ENCODE results near the gene INMT.

Gene INMT

DNA sequence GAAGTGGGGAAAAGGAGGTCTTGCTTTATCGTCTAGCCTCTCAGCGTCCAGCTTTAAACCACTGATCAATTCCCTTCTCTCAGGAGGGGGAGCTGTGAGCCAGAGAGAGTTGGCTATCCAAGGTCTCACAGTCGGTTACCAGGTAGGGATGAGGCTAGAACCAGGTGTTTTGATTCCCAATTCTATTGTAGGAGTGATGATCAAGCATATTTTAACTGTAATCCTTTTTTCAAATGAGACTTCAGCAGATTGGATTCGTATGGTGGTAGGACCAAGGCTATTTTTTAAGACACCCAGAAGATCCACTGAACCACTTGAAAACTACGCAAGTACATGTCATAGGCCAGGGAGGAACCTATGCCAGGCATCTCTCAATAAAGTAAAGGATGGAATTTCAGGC lies 27.6 kb downstream of the INMT start:
- no peak for DNase-seq

DNA sequence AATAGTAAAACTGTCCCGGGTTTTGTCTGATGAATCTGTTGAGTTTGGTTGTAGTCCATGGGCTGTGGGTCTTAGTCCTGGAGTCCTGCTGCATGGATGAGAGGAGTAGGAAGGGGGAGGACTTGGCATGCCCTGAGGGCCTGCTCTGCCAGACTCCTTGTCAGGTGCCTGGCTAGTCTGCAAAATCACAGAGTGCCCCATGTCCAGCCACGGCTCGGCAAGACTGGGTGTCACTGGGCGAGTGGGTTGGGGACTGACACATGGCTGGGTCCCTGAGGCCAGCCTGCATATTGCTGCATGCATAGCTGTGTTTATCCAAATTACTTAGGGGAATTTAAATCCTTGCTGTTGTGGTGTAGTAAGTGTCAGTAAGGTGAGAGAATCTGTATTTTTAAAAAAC lies 29.0 kb downstream of the INMT start:
- DNase-seq, result peak in 16 of 58 donors; percentile 5 to 51 (median 21)

DNA sequence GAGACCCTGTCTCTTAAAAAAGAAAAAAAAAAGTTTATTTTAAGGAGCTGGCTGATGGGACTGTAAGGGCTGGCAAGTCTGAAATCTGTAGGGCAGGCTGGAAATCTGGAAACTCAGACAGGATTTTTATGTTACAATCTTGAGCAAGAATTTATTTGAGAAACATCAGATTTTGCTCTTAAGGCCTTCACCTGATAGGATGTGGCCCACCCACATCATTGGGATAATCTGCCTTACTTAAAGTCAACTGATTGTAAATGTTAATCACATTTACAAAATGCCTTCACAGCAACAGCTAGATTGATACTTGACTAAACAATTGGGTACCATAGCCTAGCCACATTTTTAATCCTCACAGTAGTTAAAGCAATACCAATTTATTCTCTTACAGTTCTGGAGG lies 30.8 kb downstream of the INMT start:
- no peak for DNase-seq

DNA sequence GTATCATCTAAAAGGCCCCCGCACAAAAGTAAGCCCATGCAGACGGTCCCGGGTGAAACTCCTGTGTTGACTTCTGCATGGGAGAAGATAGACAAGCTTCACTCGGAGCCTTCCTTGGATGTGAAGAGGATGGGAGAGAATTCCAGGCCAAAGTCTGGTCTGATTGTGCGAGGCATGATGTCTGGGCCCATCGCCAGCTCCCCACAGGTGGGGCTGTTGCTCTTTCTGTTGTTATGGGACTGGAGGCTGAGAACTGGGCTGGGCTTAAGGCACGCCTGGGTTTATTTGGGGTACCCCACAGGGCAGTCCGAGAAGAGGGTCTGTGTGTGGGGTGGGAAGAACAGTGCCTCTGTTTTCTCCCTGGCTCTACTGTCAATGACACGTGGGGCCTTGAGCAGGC lies 33.9 kb downstream of the INMT start:
- DNase-seq, result no peak

DNA sequence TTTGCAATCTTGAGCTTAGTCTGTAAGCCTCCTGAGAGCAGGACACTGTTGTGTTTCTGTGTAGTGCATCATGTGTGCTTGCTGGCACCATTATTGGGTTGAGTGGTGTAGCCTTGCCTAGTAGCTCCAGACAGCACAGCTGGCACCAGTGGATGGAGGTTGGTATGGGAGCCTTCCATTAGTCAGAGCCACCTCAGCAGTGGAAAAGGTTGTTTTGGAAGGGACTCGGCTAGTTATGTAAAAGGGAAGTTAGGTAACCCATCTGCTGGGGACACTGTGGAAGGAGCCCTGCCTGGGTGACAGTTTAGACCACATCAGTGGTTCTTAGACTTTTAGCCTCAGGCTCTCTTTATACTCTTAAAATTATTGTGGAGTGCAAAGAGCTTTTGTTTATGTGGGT lies 35.6 kb downstream of the INMT start:
- DNase-seq, result no peak

DNA sequence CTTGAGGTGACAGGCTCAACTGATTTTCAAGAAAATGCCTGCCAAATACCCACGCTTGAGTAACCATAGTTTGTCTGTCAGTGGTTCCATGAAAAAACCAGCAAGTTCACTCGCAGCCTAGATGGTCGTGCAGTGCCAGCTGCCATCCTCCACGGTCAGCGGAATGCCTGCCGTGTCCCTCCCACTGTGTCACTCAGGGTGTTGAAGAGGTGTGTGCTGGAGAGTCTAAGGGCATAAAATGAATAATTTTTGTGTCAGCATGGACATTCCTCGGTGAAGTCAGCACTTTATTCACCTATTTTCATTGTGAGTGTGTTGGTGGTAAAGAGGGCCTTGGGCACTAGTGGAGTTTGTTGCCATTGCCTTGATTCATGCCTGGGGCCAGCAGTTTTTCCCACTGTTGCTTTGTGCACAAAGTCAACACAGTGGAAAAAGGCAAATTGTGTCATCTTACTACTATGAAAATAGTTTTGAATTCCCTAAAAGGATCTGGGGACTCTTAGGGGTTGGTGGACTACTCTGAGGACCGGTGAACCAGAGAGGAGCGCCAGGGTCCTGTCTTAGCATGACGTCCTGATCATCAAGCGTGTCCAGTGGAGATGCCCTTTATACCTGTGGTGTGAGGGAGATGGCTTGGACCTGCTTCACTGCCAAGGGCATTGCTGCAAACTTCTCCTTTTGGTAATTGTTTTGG lies 36.9 kb downstream of the INMT start:
- DNase-seq, result no peak

DNA sequence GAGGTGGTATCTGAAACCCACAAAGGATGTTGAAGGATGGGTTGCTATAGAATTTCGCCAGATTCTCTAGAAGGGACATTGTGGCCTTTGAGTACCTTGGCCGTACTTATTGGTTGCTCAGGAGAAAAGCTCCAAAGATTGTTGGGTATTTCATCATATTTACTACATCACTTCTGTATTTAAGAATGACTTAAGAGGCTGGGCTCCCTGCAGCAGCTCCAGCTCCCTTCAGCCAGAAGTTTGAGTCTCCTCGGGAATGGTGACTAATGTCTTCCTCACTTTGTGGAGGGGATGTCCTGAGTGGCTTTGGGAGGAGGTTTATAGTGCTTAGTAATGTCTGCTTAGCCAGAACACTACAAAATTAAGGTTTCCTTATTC lies 37.4 kb downstream of the INMT start:
- DNase-seq, result no peak

DNA sequence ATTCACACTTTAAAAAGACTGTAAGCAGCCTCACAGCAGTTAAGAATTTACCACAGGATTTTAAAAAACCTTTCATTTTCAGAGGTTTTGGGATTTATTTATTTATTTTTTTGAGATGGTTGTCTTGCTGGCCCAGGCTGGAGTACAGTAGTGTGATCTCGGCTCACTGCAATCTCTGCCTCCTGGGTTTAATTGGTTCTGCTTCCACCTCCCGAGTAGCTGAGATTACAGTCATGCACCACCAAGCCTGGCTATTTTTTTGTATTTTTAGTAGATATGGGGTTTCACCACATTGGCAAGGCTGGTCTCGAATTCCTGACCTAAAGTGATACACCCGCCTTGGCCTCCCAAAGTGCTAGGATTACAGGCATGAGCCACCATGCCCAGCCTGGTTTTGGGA lies 38.4 kb downstream of the INMT start:
- DNase-seq, result no peak

DNA sequence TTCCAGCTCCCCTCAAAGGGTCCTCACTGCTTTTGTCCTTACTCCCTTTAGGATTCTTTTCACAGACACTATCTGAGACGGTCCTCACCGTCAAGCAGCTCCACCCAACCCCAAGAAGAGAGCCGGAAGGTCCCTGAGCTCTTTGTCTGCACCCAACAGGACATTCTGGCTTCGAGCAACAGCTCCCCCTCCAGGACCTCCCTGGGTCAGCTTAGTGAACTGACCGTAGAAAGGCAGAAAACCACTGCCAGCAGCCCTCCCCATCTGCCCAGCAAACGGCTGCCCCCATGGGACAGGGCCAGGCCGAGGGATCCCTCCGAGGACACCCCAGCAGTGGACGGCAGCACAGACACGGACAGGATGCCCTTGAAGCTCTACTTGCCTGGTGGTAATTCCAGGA lies 39.2 kb downstream of the INMT start:
- DNase-seq, result no peak

DNA sequence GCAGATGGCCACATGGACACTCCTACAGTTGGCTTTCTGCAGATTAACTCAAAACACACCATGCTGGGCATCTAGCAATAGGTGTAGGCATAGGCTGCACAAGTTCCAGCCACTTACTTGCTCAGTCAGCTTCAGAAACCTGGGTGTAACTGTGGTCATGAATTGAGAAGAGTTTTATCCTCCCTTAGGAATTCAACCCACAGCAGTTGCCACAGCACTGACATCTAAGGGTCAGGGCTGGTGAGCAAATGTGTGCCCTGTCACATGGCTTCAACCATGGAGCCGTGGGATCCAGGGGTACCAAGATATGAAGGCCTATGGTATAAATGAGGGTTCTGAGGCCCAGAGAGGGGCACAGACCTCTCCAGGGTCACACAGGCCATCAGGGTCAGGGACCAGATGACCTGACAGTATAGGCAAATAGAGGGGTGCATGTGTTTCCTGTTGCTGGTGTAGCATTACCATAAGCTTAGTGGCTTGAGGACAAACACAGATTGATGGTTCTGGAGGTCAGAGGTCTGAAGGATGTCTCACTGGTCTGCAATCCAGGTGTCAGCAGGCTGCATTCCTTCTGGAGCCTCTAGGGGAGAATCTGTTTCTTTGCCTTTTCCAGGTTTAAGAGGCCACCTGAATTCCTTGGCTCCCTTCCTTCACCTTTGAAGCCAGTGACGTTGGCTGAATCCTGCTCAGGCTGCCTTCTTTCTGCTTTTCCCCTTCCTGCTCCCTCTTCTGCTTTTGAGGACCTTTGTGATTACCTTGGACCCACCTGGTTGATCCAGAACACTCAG lies 43.4 kb downstream of the INMT start:
- DNase-seq, result no peak

DNA sequence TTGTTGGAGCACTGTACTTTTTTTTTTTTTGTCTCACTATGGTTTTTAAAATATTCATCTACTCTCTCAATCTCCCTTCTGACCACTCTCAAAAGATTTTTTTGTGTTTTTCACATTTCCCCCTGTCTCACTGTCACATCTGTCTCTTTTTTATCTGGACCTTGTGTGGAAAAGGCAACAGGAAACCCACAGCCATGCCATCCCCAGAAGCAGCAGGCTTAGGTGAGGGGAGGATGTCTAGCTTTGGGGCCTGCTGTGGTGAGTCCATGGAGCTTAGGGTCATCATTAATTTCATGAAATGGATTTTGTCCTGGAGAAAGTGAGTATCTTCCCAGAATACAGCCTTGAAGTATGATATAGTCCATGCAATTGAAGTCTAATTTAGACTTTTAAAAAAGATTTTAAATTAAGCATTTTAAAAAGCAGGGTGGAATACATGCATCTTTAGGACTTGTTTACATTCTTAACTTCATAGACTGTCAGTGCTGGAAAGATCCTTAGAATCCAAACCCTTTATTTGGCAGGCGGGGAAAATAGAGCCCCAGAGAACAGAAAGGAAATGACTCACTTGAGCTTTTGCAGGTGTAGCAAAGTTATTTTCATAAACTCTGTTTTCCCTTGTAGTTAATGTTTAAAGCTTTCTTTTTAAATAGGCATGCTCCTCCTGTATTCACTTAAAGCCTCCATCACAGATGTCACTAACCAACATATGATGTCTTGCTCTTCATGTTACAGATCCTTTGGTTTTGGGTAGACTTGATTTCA lies 44.4 kb downstream of the INMT start:
- DNase-seq, result no peak

DNA sequence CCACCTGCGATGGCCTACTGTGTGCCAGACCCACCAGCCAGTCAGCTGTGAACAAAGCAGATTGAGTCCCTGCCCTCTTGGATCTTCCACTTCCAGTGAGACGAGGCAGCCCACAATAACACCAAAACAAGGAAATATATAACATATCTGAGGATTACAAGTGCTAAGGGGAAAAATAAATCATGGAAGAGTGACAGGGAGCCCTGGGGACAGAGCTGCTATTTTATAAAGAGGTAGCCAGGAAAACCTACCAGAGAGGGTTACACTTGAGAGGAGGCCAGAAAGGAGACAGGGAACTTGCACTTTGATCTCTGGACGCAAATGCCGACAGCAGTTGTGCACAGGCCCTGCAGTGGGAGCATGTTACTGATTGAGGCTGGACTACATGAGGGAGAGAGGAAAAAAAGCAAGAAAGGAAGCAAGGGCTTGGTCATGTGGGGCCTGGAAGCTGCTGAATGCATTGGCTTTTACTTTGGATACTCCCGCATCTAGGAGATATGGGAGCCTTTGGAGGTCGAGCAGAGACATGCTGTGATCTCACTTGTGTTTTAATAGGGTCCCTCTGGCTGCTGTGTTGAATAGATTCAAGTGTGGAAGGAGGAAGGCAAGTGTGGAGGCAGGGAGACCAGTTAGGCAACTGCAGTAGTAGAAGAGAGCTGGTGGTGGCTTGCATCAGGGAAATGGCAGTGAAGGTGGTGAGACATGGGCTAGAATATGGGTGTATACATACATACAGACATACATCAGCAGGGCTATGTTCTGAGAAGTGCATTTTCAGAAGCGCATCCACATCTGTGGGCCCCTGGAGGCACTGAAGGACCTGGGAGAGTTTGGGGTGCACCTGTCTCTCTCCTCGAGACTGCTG lies 45.5 kb downstream of the INMT start:
- no peak for DNase-seq

DNA sequence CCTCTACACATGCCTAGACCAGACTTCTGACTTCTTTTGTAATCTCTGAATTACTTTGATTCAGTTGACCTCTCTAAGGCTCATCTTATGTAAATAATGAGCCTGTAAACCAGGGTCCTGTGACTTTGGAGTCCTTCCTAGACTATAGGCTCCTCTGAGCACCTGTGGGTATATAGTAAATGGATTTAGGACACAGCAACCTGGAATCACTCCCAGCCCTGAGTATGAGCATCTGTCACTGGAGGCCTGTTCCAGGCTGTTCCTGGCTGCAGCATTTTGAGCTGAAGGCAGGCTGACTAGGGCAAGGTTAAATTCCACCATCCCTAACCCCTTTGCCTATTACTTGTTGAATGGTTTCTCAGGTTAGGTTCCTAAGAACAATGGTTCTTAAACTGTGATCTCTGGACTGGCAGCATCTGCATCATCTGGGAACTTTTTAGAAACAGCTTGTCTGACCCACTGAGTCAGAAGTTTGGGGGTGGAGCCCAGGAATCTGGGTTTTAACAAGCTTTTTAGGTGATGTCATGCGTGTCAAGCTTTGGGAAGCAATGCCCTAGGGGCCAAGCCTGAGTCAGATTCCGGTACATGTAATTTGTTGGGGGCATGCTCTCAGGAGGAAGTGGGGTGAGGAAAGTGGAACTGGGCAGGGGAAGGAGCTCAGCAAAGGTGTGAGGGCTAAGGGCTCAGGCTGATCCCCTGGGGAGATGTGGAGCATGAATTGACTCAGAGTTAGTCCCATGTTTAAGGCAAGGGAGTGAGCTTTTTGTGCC lies 47.5 kb downstream of the INMT start:
- peak in 1 of 58 donors; percentile 3 for DNase-seq

DNA sequence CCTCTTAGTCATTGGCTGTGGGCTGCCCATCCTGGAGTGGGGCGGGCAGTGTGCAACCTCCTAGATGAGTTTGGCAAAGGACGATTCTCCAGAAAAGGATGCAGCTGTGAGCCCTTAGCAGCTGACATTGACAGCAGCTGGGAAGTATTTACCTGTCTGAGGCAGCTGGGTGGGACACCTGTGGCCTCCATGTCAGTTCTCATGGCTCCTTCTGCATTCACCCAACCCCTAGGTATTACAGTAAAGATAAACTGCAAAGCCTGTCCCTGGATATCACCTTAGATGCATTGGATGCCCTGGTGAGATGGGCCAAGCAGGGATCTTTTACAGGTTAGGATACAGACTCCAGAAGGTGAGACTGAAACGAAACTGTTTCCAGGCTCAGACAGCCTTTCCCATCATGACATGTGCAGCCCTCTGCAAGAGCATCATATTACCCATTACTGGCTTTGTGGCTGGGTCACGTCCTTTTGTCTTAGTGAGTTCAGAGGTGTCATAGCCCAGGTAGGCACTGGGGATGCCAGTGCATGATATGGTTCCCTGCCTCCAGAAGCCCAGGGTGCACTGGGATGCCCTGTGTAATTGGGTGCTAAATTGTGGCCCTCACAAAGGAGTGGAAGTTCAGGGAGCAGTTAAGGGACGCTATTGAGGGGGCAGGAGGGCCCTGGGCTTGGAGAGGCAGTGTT lies 48.2 kb downstream of the INMT start:
- no peak for DNase-seq

DNA sequence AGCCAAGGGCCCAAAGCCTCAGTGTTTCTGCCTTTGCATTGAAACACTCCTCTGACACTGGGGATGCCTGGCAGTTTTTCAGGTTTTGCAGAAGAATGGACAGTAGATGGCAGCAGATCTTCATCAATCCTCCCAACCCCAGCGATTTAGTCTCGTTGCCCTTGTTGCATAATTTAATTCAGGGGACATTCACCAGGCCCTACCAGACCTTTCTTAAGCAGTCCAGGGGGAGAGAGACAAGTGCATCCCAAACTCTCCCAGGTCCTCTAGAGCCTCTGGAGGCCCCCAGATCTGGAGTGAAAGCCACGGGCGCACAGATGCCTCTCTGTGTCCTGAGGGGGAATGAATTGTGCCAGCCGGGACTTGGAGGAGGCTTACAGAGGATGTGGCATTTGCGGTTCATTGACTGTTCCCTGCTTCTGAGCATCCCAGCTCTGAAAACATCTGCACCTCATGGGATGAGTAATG lies 48.9 kb downstream of the INMT start:
- DNase-seq, result peak in 50 of 58 donors; percentile 3 to 75 (median 48)

DNA sequence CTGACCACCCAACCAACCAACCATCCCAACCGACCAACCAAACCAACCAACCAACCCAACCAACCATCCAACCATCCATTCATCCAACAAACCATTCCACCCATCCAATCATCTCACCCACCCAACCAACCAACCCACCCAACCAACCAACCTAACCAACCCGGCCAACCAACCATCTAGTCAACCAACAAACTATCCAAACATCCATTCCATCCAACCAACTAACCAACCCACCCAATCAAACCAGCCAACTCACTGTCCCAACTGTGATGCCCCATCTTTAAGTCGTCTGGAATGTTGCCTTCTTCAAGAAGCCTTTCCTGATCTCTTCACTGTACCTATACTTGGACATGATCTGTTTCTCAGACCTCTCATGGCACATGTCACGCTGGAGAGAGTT lies 50.9 kb downstream of the INMT start:
- no peak for DNase-seq

DNA sequence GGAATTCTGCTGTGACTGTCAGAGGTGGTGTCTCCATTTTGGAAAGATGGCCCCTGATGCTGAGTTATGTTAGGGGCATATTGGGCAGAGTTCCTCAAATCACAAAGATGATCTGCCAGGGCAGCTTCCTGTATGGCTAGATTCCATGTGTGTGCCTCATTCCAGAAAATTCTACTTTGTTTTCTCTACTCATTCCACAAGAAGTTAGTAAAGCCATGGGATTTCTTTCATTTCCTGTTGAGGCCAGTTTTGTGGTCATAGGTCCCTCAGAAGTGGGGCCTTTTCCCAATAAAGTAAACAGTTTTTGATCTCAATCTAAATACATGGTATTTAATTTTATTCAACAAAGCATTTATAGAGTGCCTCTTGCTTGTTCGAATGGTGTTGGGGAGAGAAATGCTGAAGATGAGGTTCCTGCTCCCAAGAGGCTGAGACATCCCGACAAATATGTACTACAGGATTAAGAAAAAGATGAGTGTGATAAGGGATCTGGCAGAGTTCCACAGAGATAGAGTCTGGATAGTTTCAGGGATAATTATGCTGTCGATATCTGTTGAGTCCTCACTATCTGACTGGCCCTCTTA lies 52.2 kb downstream of the INMT start:
- DNase-seq, result no peak

DNA sequence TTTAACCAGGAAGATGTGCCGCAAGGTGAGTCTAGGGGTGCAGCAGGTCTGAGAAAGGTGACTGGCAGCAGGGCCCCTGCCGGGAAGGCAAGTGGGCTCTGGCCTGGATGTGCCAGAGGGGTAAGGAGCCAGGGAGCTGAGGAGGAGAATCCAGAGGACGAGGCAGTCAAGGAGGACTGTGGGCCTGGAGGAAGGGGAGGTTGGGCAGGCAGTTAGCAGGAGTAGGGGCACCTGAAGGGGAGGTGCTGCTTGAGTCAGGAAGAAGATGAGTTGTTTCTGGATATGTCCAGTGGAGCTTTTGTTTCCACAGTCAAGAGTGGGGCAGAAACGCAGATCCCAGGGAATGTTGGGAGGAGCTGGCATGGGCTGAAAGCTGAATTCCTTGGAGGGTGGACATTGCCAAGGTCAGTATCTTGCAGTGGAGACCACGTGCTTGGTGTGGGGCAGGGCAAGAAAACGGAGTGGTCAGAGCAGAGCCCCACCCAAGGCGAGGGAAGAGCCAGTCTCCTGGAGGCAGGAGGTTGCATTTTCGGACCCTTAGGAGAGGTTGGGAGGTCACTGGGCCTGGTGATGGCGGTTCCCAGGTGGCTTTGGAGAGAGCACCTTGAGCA lies 53.3 kb downstream of the INMT start:
- no peak for DNase-seq

DNA sequence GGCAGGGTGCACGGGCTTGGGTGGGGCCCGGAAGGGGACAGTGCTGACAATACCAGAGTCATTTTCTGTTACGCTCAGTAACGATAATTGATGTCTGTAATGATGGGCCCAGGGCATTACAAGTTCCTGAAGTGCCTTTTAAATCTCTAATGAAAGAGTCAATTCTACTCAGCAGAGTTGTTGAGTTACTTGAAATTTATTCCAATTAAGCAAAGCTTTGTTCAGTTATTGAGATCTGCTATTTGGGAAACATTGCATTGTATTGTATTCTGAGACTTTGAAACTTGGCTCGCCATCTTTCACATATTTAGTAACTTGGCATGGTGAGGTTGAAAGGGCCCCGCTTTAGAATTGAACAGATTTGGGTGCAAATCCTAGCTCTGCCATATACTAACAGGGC lies 54.0 kb downstream of the INMT start:
- DNase-seq, result no peak
